Neuronal stem cell (in vitro differentiated cells): Measurements from ENCODE around the gene DUSP1.
A peak's percentile ranks its signal among the peaks of the same experiment; 100 is the strongest.

ENCODE experiments used
- DNase-seq: peaks from one replicate; pipeline ENCODE4 v3.0.0-alpha.2; 2013; ENCODE audit warnings: low spot score
- H2AFZ ChIP-seq: one replicate; pipeline ENCODE4 v1.6.1; 2013; ENCODE audit warnings: mild to moderate bottlenecking, low read length, inconsistent platforms
- H2AK5ac ChIP-seq: 2 replicates; pipeline ENCODE4 v1.6.1; 2013; ENCODE audit warnings: low read depth, mild to moderate bottlenecking, inconsistent platforms, low read length, moderate library complexity, mixed read lengths
- H2BK120ac ChIP-seq: 2 replicates; pipeline ENCODE4 v1.6.1; 2013; ENCODE audit warnings: low read depth, mild to moderate bottlenecking, inconsistent platforms, low read length, moderate library complexity, mixed read lengths
- H2BK12ac ChIP-seq: one replicate; pipeline ENCODE4 v1.6.1; 2013; ENCODE audit warnings: low read length, inconsistent platforms
- H2BK15ac ChIP-seq: 2 replicates; pipeline ENCODE4 v1.6.1; 2013; ENCODE audit warnings: mild to moderate bottlenecking, low read length, inconsistent platforms, mixed read lengths
- H2BK5ac ChIP-seq: one replicate; pipeline ENCODE4 v1.6.1; 2013; ENCODE audit warnings: inconsistent platforms, mild to moderate bottlenecking, low read length, moderate library complexity
- H3K14ac ChIP-seq: one replicate; pipeline ENCODE4 v1.6.1; 2013; ENCODE audit warnings: low read length, inconsistent platforms
- H3K18ac ChIP-seq: 2 replicates; pipeline ENCODE4 v1.6.1; 2013; ENCODE audit warnings: low read length, inconsistent platforms
- H3K23ac ChIP-seq: 2 replicates; pipeline ENCODE4 v1.6.1; 2013; ENCODE audit warnings: low read depth, mild to moderate bottlenecking, mixed read lengths, low read length, inconsistent platforms; ENCODE audit not compliant: poor library complexity
- H3K27ac ChIP-seq: replicated peaks from 3 replicates; pipeline ENCODE4 v1.5.1; 2013; ENCODE audit warnings: low read length, inconsistent platforms
- H3K27me3 ChIP-seq, 3 experiments: 2 replicates each; pipeline ENCODE4 v1.6.1; 2013; ENCODE audit warnings: low read length in 3 of 3, mild to moderate bottlenecking in 2 of 3, inconsistent platforms in 1 of 3, low read depth in 1 of 3, mixed read lengths in 1 of 3, moderate library complexity in 1 of 3; ENCODE audit not compliant: control insufficient read depth in 3 of 3, insufficient read depth in 3 of 3
- H3K36me3 ChIP-seq, 2 donors: replicated peaks in 1 of 2; 2 replicates each; pipeline ENCODE4 v1.6.1; 2013; ENCODE audit warnings: low read length in 2 of 2; ENCODE audit not compliant: control insufficient read depth in 2 of 2, insufficient read depth in 2 of 2
- H3K4ac ChIP-seq: 2 replicates; pipeline ENCODE4 v1.6.1; 2013; ENCODE audit warnings: inconsistent platforms, mild to moderate bottlenecking, low read length, moderate library complexity
- H3K4me1 ChIP-seq, 2 donors: 1 replicate in 1 of 2; 2 replicates in 1 of 2; pipeline ENCODE4 v1.6.1; 2013; ENCODE audit warnings: low read length in 2 of 2, low read depth in 1 of 2; ENCODE audit not compliant: control insufficient read depth in 2 of 2, insufficient read depth in 1 of 2
- H3K4me2 ChIP-seq: one replicate; pipeline ENCODE4 v1.6.1; 2013; ENCODE audit warnings: mild to moderate bottlenecking, low read length, inconsistent platforms; ENCODE audit not compliant: insufficient read depth, poor library complexity, severe bottlenecking
- H3K4me3 ChIP-seq, 2 donors: 2 replicates each; pipeline ENCODE4 v1.5.1; 2013; ENCODE audit warnings: low read length in 2 of 2, mild to moderate bottlenecking in 2 of 2, inconsistent platforms in 1 of 2, moderate library complexity in 1 of 2
- H3K79me1 ChIP-seq: one replicate; pipeline ENCODE4 v1.6.1; 2013; ENCODE audit warnings: low read depth, mild to moderate bottlenecking, inconsistent platforms, low read length, moderate library complexity
- H3K9ac ChIP-seq: one replicate; pipeline ENCODE4 v1.6.1; 2013; ENCODE audit warnings: mild to moderate bottlenecking, low read depth, low read length, inconsistent platforms; ENCODE audit not compliant: poor library complexity
- H3K9me3 ChIP-seq, 2 donors: replicated peaks in 1 of 2; 2 replicates each; pipeline versions ENCODE3 to v1.6.1; 2013; ENCODE audit warnings: low read length in 2 of 2, mild to moderate bottlenecking in 2 of 2, inconsistent platforms in 1 of 2, low read depth in 1 of 2, mixed read lengths in 1 of 2, moderate library complexity in 1 of 2; ENCODE audit not compliant: control insufficient read depth in 2 of 2, insufficient read depth in 1 of 2
- H4K8ac ChIP-seq: one replicate; pipeline ENCODE4 v1.6.1; 2013; ENCODE audit warnings: low read depth, mild to moderate bottlenecking, inconsistent platforms, low read length, moderate library complexity
- H4K91ac ChIP-seq: one replicate; pipeline ENCODE4 v1.6.1; 2013; ENCODE audit warnings: low read length, low read depth, mild to moderate bottlenecking, inconsistent platforms; ENCODE audit not compliant: poor library complexity
- WGBS, 2 donors: extraction: QIAGEN DNeasy Blood & Tissue Kit; methylation state at CpG; one replicate each; pipeline ENCODE4 v1.1.7; 2013; ENCODE audit warnings: missing lambda C conversion rate in 2 of 2, mixed read lengths in 1 of 2; ENCODE audit not compliant: insufficient read length in 2 of 2, insufficient replicate concordance in 1 of 2; ENCODE audit errors: extremely low coverage in 2 of 2; 5-methylcytosine and 5-hydroxymethylcytosine counted together

The DUSP1 gene

GRCh38 chr5:172797771-172798191 is 26.8 kb upstream of the DUSP1 start:
- H3K79me1 ChIP-seq: no peaks in the 10 kb centered on the region
- no peak overlapping the region for H3K18ac ChIP-seq
- H3K14ac ChIP-seq: no peak overlapping the region
- peak overlapping the region; percentile 57 for H2AFZ ChIP-seq
- H3K4me2 ChIP-seq: no peak overlapping the region
- no peak overlapping the region for H2AK5ac ChIP-seq
- H3K4me3 ChIP-seq: no peak overlapping the region
- WGBS, 2 donors: no CpG with 5 or more reads among the region's 5 CpGs
- H3K4me1 ChIP-seq: peaks cover 2 to 3% of the 10 kb centered on the region in 2 donors
- no peak overlapping the region for H3K23ac ChIP-seq
- no peak overlapping the region for H2BK120ac ChIP-seq
- no peak overlapping the region for H3K27ac ChIP-seq
- no peak overlapping the region for H3K9ac ChIP-seq
- H3K9me3 ChIP-seq: no peaks in the 10 kb centered on the region
- H3K4ac ChIP-seq: no peak overlapping the region
- H4K91ac ChIP-seq: no peak overlapping the region
- H2BK5ac ChIP-seq: no peak overlapping the region
- DNase-seq: no peak
- no peak overlapping the region for H2BK12ac ChIP-seq
- H2BK15ac ChIP-seq: no peak overlapping the region
- no peak overlapping the region for H4K8ac ChIP-seq
- no peaks in the 10 kb centered on the region for H3K27me3 ChIP-seq
- H3K36me3 ChIP-seq: no peaks in the 10 kb centered on the region

- Histone ChIP-seq H3K4me3 (no peak overlapping the region), H3K23ac (no peak overlapping the region), H4K91ac (no peak overlapping the region), H3K18ac (no peak overlapping the region), H3K9ac (no peak overlapping the region), H3K4me2 (no peak overlapping the region), H2AK5ac (peak overlapping the region; percentile 22), H3K27me3 (no peaks in the 10 kb centered on the region), H3K4ac (no peak overlapping the region), H3K79me1 (no peaks in the 10 kb centered on the region), H2BK12ac (peak overlapping the region; percentile 59), H3K27ac (no peak overlapping the region), H2BK5ac (no peak overlapping the region), H3K14ac (no peak overlapping the region), H3K4me1 (peaks cover 2 to 3% of the 10 kb centered on the region in 2 donors), H2AFZ (no peak overlapping the region), H3K36me3 (no peaks in the 10 kb centered on the region), H2BK15ac (no peak overlapping the region), H4K8ac (no peak overlapping the region), H2BK120ac (no peak overlapping the region), H3K9me3 (no peaks in the 10 kb centered on the region)
- no CpG with 5 or more reads among the region's 6 CpGs for WGBS, 2 donors
- no peak for DNase-seq
Measured at GRCh38 chr5:172796306-172796705, 25.3 kb upstream of the DUSP1 start.

GRCh38 chr5:172795318-172795977 is 24.5 kb upstream of the DUSP1 start:
- Histone ChIP-seq H2AFZ (no peak overlapping the region), H3K23ac (no peak overlapping the region), H3K36me3 (no peaks in the 10 kb centered on the region), H4K8ac (no peak overlapping the region), H4K91ac (no peak overlapping the region), H3K4ac (no peak overlapping the region), H2BK120ac (no peak overlapping the region), H3K4me2 (no peak overlapping the region), H3K9me3 (no peaks in the 10 kb centered on the region), H3K27ac (no peak overlapping the region), H2BK12ac (no peak overlapping the region), H2BK15ac (no peak overlapping the region), H3K4me3 (no peak overlapping the region), H3K4me1 (peaks cover 2 to 3% of the 10 kb centered on the region in 2 donors), H3K27me3 (no peaks in the 10 kb centered on the region), H3K18ac (no peak overlapping the region), H2AK5ac (no peak overlapping the region), H3K79me1 (no peaks in the 10 kb centered on the region), H2BK5ac (no peak overlapping the region), H3K14ac (no peak overlapping the region), H3K9ac (peak overlapping the region; percentile 64)
- WGBS, 2 donors: no CpG with 5 or more reads among the region's 13 CpGs
- DNase-seq: no peak

- H3K23ac ChIP-seq: no peak overlapping the region
- H3K36me3 ChIP-seq: no peaks in the 10 kb centered on the region
- H3K4me3 ChIP-seq: no peak overlapping the region
- no peak overlapping the region for H2AK5ac ChIP-seq
- no peak overlapping the region for H2BK120ac ChIP-seq
- H2BK5ac ChIP-seq: no peak overlapping the region
- H3K4ac ChIP-seq: no peak overlapping the region
- H3K18ac ChIP-seq: no peak overlapping the region
- no peak overlapping the region for H3K4me2 ChIP-seq
- no peak overlapping the region for H4K91ac ChIP-seq
- H3K27ac ChIP-seq: peak overlapping the region; percentile 7
- DNase-seq: no peak
- H3K27me3 ChIP-seq: no peaks in the 10 kb centered on the region
- no peak overlapping the region for H2BK15ac ChIP-seq
- no peaks in the 10 kb centered on the region for H3K9me3 ChIP-seq
- peak overlapping the region; percentile 32 for H3K14ac ChIP-seq
- no peak overlapping the region for H2BK12ac ChIP-seq
- peaks cover 12 to 19% of the 10 kb centered on the region in 2 donors for H3K4me1 ChIP-seq
- H2AFZ ChIP-seq: peak overlapping the region; percentile 78
- WGBS, 2 donors: no CpG with 5 or more reads among the region's 17 CpGs
- no peaks in the 10 kb centered on the region for H3K79me1 ChIP-seq
- H4K8ac ChIP-seq: no peak overlapping the region
- H3K9ac ChIP-seq: peak overlapping the region; percentile 25
Measured at GRCh38 chr5:172793577-172794488, 22.8 kb upstream of the DUSP1 start.
